Fibroblast of the aortic adventitia (primary cell): ENCODE measurements around the gene PIGA. TPM values are rescaled to one million over a fixed set of nuclear protein-coding genes. Genes with fewer than 3 reads are reported as not detected.

Experiments used
- DNase-seq: peaks from one replicate; pipeline ENCODE4 v3.0.0-alpha.2; 2010; ENCODE audit warnings: low read depth
- H3K4me3 ChIP-seq: 2 replicates; pipeline ENCODE4 v1.5.1; 2011; ENCODE audit warnings: low read depth, mild to moderate bottlenecking, control low read depth, low read length, moderate library complexity
- CTCF ChIP-seq: IDR thresholded peaks from 2 replicates; pipeline ENCODE4 v1.5.1; 2011; ENCODE audit warnings: mild to moderate bottlenecking, low read length, control low read depth, inconsistent platforms; ENCODE audit not compliant: insufficient read depth
- total RNA-seq: library from RNA; depleted of rRNA; stranded (reverse); fragments of >200 nt; gene quantifications from 2 replicates; pipeline ENCODE4 v1.2.3, GENCODE V29; 2012; ENCODE audit warnings: low replicate concordance

Gene PIGA
- total RNA-seq, 1 donor, result 10.5 TPM

- TF ChIP-seq CTCF, result no peak
- H3K4me3 ChIP-seq, result no peak overlapping the region
- no peak for DNase-seq
Measured at GRCh38 chrX:15328131-15328530, 7.2 kb downstream of the PIGA start.

- no peak for TF ChIP-seq CTCF
- no peak for DNase-seq
- H3K4me3 ChIP-seq, result no peak overlapping the region
Measured at GRCh38 chrX:15322472-15322871, 12.9 kb downstream of the PIGA start.

- no peak for DNase-seq
- TF ChIP-seq CTCF, result no peak
Measured at GRCh38 chrX:15322072-15322471, 13.3 kb downstream of the PIGA start.

GRCh38 chrX:15321447-15321846, 13.9 kb downstream of the PIGA start:
- no peak for TF ChIP-seq CTCF
- DNase-seq, result no peak
- no peak overlapping the region for H3K4me3 ChIP-seq

More at GRCh38 chrX:15322072-15322471, 13.3 kb downstream of the PIGA start:
- no peak overlapping the region for H3K4me3 ChIP-seq

GRCh38 chrX:15320297-15320696, 15.0 kb downstream of the PIGA start:
- no peak overlapping the region for H3K4me3 ChIP-seq
- DNase-seq, result no peak
- TF ChIP-seq CTCF, result no peak

GRCh38 chrX:15319075-15319474, 16.2 kb downstream of the PIGA start:
- no peak for TF ChIP-seq CTCF
- H3K4me3 ChIP-seq, result no peak overlapping the region
- DNase-seq, result no peak

- no peak for DNase-seq
- H3K4me3 ChIP-seq, result no peak within 1 kb of the TSS
- TF ChIP-seq CTCF, result no peak
Measured at GRCh38 chrX:15315509-15315908, 19.8 kb downstream of the PIGA start, which contains the start of gene ASB11. TSS of gene ASB11 (minus strand) at chrX:15315640. CDS start at chrX:15315605, 35 bp downstream.
